ENCODE measurements around the gene CDH5.

GRCh38 chr16:66430214-66430613 is 63.7 kb downstream of the CDH5 start:
- TF ChIP-seq, protein P1, sequence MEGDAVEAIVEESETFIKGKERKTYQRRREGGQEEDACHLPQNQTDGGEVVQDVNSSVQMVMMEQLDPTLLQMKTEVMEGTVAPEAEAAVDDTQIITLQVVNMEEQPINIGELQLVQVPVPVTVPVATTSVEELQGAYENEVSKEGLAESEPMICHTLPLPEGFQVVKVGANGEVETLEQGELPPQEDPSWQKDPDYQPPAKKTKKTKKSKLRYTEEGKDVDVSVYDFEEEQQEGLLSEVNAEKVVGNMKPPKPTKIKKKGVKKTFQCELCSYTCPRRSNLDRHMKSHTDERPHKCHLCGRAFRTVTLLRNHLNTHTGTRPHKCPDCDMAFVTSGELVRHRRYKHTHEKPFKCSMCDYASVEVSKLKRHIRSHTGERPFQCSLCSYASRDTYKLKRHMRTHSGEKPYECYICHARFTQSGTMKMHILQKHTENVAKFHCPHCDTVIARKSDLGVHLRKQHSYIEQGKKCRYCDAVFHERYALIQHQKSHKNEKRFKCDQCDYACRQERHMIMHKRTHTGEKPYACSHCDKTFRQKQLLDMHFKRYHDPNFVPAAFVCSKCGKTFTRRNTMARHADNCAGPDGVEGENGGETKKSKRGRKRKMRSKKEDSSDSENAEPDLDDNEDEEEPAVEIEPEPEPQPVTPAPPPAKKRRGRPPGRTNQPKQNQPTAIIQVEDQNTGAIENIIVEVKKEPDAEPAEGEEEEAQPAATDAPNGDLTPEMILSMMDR (IDR thresholded peaks at IDR 0.05): no peak
- TF ChIP-seq POLR2A (IDR thresholded peaks at IDR 0.05): no peak
